ENCODE measurements around the gene ADARB2. TPM values are rescaled to one million over a fixed set of nuclear protein-coding genes. Genes with fewer than 3 reads are reported as not detected.

ADARB2 gene
- total and polyA plus RNA-seq, 10 of the 15 experiments (the other 5 are each of a cell fraction or from before 2014, with no cell fraction given) = 0.02 to 4.1 (median 0.76) TPM

DNA sequence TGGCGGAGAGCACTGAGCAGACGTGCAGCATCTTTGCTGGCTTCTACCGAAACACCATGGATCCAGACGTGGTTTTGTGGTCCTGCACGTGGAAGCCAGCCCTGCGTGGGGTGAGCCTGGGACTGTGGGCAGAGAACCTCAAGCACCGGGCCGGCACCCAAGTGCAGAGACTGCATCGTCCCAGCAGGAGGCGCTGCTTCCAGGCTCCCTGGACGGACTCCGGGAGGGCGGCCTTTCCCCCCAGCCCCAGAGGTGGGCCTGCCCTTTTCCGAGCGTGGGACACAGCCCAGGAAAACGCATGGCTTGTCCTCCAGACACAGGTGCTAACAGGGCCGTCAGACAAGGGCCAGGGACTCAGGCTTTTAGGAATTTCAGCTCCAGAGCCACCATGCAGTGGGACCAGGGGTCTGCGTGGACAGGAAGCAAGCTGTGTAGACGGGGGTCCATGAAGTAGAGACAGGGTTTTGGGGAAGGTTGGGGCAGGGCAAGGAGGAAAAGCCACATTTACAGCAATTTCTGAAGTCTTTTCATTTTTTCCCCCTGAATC is 377.2 kb downstream of the ADARB2 start:
- Histone ChIP-seq H4K20me1 (ENCODE audit: control insufficient read depth, insufficient read depth) (no peaks in the 10 kb centered on the region), H3K27ac (ENCODE audit: control insufficient read depth, insufficient read depth) (no peak overlapping the region), H3K27me3 (replicated peaks in 1 of 2; ENCODE audit: control insufficient read depth in 2 of 2, insufficient read depth in 2 of 2, low read length in 1 of 2) (no peaks in the 10 kb centered on the region; a peak in 1 of 4 replicates), H3K4me2 (ENCODE audit: control insufficient read depth, insufficient read depth) (no peak overlapping the region), H3K9me3 (replicated peaks; ENCODE audit: control insufficient read depth, insufficient read depth, low read length) (no peaks in the 10 kb centered on the region), H3K4me3 (no peak overlapping the region), H3K4me1 (ENCODE audit: control insufficient read depth, insufficient read depth, low read length) (no peaks in the 10 kb centered on the region; the same call in 1 of the 2 replicates), H2AFZ (ENCODE audit: control insufficient read depth, low read depth, low read length) (no peak overlapping the region), H3K9ac (ENCODE audit: control insufficient read depth, insufficient read depth, low read length) (no peak overlapping the region), H3K79me2 (ENCODE audit: control insufficient read depth, insufficient read depth, low read length) (no peaks in the 10 kb centered on the region), H3K36me3 (ENCODE audit: control insufficient read depth in 2 of 2, insufficient read depth in 2 of 2, low read length in 1 of 2) (no peaks in the 10 kb centered on the region)
- BruUV-seq (replicated peaks) = no TSS peak
- ChIA-PET SMC1A (ENCODE audit: uncharacterized antibody, unreplicated experiment) (no interaction called here), RAD21 (ENCODE audit: unreplicated experiment) (no interaction called here), POLR2A (interaction anchor here (0.5 to 0.9 kb wide), 2 partner anchors 9 to 62 kb away, joined by 3 to 12 read pairs; no protein-coding TSS in a partner anchor), CTCF (interaction anchor here (1.9 kb wide), 1 partner anchor 9 kb away, joined by 8 read pairs; no protein-coding TSS in a partner anchor)
- in situ Hi-C loops (cut with MboI) = no loop called here
- WGBS (ENCODE audit: insufficient coverage, insufficient replicate concordance, low lambda C conversion rate, missing lambda C conversion rate) = 48% methylated on average over 17 of the region's 19 CpGs
- ATAC-seq (peak; percentile 45; the same call in 2 of the 3 replicates), FAIRE-seq (no peak), DNase-seq (ENCODE audit: low read depth, low spot score) (no peak)
- intact Hi-C loops (cut with micrococcal nuclease; ENCODE audit: unreplicated experiment) = no loop called here
- TF ChIP-seq, protein P1, sequence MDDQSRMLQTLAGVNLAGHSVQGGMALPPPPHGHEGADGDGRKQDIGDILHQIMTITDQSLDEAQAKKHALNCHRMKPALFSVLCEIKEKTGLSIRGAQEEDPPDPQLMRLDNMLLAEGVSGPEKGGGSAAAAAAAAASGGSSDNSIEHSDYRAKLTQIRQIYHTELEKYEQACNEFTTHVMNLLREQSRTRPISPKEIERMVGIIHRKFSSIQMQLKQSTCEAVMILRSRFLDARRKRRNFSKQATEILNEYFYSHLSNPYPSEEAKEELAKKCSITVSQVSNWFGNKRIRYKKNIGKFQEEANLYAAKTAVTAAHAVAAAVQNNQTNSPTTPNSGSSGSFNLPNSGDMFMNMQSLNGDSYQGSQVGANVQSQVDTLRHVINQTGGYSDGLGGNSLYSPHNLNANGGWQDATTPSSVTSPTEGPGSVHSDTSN (IDR thresholded peaks at IDR 0.05; ENCODE audit: insufficient replicate concordance, low read depth, low read length) = no peak
- TF ChIP-seq, protein P2, sequence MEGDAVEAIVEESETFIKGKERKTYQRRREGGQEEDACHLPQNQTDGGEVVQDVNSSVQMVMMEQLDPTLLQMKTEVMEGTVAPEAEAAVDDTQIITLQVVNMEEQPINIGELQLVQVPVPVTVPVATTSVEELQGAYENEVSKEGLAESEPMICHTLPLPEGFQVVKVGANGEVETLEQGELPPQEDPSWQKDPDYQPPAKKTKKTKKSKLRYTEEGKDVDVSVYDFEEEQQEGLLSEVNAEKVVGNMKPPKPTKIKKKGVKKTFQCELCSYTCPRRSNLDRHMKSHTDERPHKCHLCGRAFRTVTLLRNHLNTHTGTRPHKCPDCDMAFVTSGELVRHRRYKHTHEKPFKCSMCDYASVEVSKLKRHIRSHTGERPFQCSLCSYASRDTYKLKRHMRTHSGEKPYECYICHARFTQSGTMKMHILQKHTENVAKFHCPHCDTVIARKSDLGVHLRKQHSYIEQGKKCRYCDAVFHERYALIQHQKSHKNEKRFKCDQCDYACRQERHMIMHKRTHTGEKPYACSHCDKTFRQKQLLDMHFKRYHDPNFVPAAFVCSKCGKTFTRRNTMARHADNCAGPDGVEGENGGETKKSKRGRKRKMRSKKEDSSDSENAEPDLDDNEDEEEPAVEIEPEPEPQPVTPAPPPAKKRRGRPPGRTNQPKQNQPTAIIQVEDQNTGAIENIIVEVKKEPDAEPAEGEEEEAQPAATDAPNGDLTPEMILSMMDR (IDR thresholded peaks at IDR 0.05 in 2 of 3, conservative IDR thresholded peaks at IDR 0.05 in 1 of 3; ENCODE audit: control insufficient read depth in 2 of 3, extremely low read depth in 1 of 3, insufficient read depth in 1 of 3, low read depth in 3 of 3, low read length in 3 of 3) = peak in 2 of 3 experiments; percentile 31 to 34; a peak in 2 of 6 replicates
- TF ChIP-seq TCF12 (IDR thresholded peaks at IDR 0.05; ENCODE audit: low read depth, low read length) = no peak
- TF ChIP-seq, protein P3, sequence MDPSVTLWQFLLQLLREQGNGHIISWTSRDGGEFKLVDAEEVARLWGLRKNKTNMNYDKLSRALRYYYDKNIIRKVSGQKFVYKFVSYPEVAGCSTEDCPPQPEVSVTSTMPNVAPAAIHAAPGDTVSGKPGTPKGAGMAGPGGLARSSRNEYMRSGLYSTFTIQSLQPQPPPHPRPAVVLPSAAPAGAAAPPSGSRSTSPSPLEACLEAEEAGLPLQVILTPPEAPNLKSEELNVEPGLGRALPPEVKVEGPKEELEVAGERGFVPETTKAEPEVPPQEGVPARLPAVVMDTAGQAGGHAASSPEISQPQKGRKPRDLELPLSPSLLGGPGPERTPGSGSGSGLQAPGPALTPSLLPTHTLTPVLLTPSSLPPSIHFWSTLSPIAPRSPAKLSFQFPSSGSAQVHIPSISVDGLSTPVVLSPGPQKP (IDR thresholded peaks at IDR 0.05; ENCODE audit: low read depth, low read length) = no peak

Data from GM12878 (cell line).